CD4-positive, alpha-beta T cell treated with Interleukin-17A for 1 hour (primary cell): ENCODE data around the gene PTPRN2.
"Not testable (repeated sequence)": the region's sequence is repeated elsewhere in the genome, so short reads cannot be mapped to it uniquely, and the experiment has no call there.

Experiments
- DNase-seq: peaks from one replicate; pipeline ENCODE4 v3.0.0-alpha.2; 2020

PTPRN2 gene

GRCh38 chr7:157671358-157672255 is 916.0 kb downstream of the PTPRN2 start:
- DNase-seq = no peak

DNA sequence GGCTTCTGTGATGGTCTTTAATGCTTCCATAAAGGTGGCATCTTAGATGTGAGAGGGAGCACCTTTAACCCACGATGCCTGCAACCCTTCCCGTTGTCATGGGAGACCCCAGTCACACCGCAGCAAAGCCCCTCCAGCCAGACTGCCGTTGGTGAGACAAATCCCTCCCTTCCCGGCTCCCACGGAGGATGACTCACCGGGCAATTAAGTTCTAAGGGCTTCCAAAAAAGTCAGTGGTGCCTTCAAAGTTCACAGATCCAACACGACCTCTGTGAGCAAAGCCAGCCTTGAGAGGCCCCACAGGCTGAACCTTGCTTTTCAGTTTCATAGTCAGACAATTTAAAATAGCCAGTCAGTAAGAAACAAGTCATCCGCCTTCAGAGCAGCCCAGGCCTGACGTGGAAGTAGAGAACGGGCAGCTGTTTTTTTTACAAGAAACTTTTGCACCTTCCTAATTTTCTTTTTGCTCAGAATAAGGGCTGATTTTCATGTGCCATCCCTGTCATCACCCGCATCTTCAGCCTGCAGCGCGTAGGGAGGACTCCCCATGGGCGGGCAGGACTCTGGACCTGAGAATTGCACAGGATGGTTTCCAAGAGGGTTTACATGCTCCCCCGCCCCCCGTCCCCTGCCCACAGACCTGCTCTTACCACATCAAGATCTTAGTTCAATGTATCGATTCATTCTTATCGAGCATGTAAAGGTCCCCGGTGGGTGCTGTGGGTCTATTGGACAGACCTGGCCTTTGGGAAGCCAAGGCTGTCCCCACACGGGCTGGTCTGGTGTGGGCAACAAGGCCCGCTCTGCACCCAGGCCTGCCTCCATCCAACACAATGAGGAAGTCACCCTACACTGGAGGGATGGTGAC is 916.9 kb downstream of the PTPRN2 start:
- DNase-seq = no peak

DNA sequence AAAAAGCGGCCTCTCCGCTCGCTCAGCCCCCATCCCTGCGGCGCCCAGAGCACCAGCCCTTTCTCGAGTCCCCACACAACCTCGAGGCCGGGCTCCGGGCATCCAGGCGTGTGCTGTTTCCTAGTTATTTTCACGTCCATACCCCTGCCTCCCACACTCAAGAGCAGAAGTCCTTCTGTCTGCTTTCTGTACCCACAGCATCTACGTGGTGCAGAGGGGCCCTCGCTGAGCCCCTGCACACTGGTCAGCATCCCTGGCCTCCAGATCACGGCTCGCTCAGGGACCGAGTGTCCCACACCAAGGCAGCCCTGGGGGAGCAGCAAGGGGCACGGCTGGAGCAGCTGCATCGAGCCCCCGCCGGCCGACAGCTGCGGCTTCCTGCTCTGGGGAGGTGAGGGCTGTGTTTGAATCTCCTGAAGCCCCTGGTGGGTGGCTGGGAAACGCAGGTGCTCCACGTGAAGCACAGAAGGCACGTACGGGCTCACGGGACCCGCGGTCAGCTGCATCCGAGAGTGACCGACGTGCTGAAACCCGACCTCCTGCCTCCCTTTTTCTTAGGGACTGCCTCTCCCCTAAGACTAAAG is 917.8 kb downstream of the PTPRN2 start:
- DNase-seq = no peak

GRCh38 chr7:157668884-157669767 is 918.5 kb downstream of the PTPRN2 start:
- no peak for DNase-seq

DNA sequence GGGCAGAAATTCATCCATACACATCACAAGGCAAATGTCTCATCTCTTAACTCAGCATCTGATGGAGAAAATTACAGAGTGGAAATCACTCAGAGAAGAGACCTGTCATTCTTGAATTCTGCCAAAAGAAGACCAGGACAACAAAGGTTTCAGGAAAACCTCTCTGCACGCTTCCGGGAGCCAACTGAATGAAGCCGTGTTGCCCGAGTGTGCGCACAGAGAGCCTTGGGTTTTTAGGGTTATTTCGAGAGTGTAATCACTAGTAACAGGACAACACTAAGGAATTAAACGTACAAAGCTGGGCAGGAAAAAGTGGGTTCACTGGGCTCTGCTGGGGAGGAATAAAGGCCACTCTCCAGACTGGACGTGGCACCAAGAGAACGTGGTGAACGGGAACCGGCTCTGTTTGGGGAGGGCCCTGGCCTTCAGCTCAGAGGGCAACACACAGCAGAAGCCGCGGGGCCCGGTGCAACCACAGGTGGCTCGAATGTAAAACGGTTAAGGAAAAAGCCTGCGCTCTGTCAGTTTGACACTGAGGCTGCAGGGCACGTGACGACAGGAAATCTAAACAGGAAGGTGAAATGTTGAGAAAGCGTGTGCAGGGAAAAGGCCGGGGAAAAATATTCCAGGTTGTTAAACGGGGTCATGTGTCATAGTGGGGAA is 919.3 kb downstream of the PTPRN2 start:
- DNase-seq = no peak

- DNase-seq = no peak
Measured at GRCh38 chr7:157667731-157668130, 919.9 kb downstream of the PTPRN2 start.

DNA sequence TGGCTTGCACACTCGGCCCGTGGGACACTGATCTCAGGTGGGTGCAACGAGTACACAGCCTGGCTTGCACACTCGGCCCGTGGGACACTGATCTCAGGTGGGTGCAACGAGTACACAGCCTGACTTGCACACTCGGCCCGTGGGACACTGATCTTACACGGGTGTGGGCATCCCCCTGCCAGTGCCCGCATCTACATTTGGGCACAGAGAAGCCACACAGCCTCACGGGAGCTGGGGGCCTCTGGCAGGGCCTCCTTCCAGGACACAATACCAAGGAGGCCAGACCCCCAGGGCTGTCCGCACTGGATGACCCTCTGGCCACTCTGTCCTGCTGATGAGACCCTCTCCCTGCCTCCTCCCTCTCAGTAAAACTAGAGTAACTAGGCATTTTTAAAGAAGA is 920.4 kb downstream of the PTPRN2 start:
- no peak for DNase-seq

DNA sequence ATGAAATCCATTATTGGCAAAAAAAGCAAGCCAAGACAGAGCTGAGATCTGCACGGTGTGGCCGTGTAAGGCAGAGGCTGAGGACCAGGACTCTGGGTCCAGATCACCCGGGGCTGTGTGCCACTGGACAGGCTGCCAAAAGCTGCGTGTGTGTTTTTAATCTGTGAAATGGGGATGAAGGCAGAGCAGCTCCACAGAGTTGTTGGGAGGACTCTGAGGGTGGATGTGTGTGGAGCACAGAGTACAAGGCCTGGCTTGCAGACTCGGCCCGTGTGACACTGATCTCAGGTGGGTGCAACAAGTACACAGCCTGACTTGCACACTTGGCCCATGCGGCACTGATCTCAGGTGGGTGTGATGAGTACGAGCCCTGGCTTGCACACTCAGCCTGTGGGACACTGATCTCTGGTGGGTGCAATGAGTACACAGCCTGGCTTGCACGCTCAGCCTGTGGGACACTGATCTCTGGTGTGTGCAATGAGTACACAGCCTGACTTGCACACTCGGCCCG is 921.0 kb downstream of the PTPRN2 start:
- DNase-seq = no peak

GRCh38 chr7:157665634-157665988 is 922.0 kb downstream of the PTPRN2 start:
- DNase-seq = not testable (repeated sequence)

DNA sequence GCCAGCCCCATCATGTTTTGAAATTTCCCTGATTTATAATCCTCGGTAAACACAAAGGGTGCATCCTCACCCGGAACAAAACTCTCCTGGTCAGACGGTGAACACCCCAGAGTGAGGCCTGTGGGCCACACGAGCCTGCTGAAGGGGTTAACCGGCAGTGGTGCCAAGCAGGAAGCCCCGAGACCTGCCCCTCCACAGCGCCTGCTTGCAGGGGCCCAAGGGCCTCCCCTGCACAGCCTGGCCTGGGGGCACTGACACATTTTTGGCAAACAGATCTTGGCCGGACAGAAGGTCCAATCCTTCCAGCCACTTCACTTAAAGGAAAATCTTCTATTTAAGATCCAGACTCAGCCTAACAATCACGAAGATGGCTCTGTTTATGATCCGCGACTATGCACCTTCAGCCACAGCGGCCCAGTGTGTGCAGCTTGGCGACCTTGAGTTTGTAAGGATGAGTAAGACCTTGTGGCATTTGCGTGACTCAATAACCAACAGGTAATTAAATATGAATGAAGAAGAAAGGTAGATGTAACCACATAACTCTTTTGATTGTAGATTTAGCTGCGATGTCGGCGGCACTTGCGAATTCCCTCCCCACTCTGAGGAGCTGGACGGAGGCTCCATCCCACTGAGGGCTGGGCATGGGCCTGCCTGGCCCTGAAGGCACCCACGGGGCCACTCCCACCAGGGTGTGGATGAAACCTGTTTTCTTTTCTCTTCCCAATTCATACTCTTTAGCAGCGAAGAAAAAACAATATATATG is 922.6 kb downstream of the PTPRN2 start:
- no peak for DNase-seq

- no peak for DNase-seq
Measured at GRCh38 chr7:157664034-157664433, 923.6 kb downstream of the PTPRN2 start.

DNA sequence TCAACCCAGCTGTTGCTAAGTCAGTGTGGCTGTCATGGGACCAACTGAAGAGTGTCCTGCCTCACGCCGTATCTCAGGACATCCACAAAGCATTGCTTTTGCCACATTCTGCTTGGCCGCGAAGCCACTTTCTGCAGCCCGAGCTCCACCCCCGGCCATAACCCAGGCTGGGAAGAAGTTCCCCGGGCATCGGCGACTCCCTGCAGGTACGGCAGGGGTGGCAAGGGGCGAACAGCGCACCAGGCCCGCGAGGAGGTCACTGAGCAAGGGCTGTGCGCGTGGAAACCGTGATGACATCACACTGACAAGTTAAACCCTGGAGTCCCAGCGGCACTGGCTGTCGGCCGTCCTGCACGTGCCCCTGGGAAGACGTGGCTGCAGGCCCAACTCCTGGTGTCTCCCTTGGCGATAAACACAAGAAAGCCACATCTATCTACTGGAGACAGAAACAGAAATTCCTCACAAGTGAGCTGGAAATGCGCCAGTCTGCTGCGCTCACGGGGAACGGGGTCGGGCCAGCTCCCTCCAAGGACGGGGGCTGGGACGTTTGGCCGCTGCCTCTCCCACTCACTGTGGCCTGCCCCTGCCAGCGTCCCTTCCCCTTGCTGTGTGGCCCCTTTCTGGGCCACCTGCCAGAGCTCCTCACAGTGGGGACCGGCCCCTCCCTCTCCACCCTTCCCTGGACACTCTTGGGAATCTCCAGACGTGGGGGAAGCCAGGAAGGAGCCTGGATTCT is 924.5 kb downstream of the PTPRN2 start:
- no peak for DNase-seq

- no peak for DNase-seq
Measured at GRCh38 chr7:157662110-157662791, 925.4 kb downstream of the PTPRN2 start.

DNA sequence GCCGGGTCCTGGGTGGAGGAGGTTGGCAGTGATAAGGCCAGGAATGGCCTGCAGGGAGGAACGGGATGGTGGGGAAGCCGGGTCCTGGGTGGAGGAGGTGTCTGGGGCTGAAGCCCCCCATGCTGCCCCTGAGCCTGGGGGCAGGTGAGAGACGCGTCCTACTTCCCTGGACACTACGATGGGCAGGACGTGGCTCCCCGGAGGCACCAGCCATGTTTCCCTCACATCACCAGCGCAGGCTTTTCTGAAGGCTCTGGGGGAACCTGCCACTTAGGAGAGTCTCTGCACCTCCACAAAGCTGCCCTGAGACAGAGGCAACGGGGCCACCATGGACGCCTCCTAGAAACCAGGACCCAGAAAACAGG is 926.0 kb downstream of the PTPRN2 start:
- DNase-seq = no peak

GRCh38 chr7:157660971-157661610 is 926.5 kb downstream of the PTPRN2 start:
- no peak for DNase-seq

DNA sequence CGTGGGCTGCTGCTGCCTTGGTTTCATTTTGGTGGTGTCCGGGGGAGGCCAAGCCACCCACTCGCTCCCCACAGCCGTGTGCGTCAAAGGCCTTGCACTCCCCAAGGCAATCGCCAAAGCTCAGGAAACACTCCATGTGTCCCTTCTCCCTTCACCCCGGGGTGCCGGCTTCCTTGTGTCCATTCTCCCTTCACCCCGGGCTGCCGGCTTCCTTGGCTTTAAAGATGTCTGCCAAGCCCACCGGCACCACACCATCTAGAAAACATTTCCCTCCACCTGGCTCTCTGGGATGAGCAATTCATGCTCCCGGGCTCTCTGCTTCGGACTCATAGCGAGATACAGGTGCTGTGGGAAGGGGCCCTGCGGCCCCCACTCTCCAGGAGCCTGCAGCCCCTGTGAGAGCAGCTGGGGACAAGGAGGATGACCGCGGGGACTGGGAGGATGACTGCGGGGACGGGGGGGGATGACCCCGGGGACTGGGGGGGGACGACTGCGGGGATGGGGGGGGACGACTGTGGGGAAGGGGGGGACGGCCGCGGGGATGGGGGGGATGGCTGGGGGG is 928.7 kb downstream of the PTPRN2 start:
- no peak for DNase-seq

- DNase-seq = no peak
Measured at GRCh38 chr7:157657741-157658740, 929.6 kb downstream of the PTPRN2 start.
